Esophagus squamous epithelium (tissue), 4 donors: Measurements from ENCODE around the gene UNC5B.

Experiments used
- CTCF ChIP-seq, 6 experiments: fragments of 450-650 bp in 4 of 6; fragments of 200-600 bp in 2 of 6; sonication (generic) in 2 of 6; IDR thresholded peaks; one replicate each; pipeline ENCODE4 v1.5.1; 2016 to 2019; ENCODE audit warnings: antibody characterized with exemption in 6 of 6, mild to moderate bottlenecking in 4 of 6, moderate library complexity in 4 of 6
- POLR2A ChIP-seq, 4 donors: fragments of 450-650 bp; IDR thresholded peaks; one replicate each; pipeline ENCODE4 v1.6.1; 2017; ENCODE audit warnings: antibody characterized with exemption in 4 of 4, mild to moderate bottlenecking in 4 of 4, moderate library complexity in 3 of 4

- TF ChIP-seq CTCF (IDR thresholded peaks at IDR 0.05) (no peak), POLR2A (IDR thresholded peaks at IDR 0.05) (no peak)
Observed at GRCh38 chr10:71239946-71240795, 27.8 kb downstream of the UNC5B start.
